Omental fat pad (tissue), 4 donors: ENCODE data around the gene ARHGEF18. TPM values are rescaled to one million over a fixed set of nuclear protein-coding genes. Genes with fewer than 3 reads are reported as not detected.

Experiments used
- ATAC-seq: fragments of 150-250 bp; one replicate; pipeline ENCODE4 v1.9.1; 2016; ENCODE audit warnings: mild to moderate bottlenecking, moderate library complexity; ENCODE audit not compliant: low FRiP score
- DNase-seq: peaks from one replicate; pipeline ENCODE4 v3.0.0-alpha.2; 2019; ENCODE audit warnings: low spot score
- total RNA-seq, 4 donors: library from RNA; depleted of rRNA; stranded (reverse); fragments of >200 nt; gene quantifications; one replicate each; pipeline ENCODE4 v1.1.0, GENCODE V29; 2016
- TF ChIP-seq, protein P1 (sequence below), 3 donors: fragments of 450-650 bp; IDR thresholded peaks; one replicate each; pipeline ENCODE4 v1.5.1; 2016 to 2017; ENCODE audit warnings: antibody characterized with exemption in 3 of 3, mild to moderate bottlenecking in 3 of 3, moderate library complexity in 2 of 3

Gene ARHGEF18
- total RNA-seq, 4 donors from 2014 or later = 13.6 to 24.1 (median 19.4) TPM

- ATAC-seq (no peak), DNase-seq (no peak)
- TF ChIP-seq, protein P1, sequence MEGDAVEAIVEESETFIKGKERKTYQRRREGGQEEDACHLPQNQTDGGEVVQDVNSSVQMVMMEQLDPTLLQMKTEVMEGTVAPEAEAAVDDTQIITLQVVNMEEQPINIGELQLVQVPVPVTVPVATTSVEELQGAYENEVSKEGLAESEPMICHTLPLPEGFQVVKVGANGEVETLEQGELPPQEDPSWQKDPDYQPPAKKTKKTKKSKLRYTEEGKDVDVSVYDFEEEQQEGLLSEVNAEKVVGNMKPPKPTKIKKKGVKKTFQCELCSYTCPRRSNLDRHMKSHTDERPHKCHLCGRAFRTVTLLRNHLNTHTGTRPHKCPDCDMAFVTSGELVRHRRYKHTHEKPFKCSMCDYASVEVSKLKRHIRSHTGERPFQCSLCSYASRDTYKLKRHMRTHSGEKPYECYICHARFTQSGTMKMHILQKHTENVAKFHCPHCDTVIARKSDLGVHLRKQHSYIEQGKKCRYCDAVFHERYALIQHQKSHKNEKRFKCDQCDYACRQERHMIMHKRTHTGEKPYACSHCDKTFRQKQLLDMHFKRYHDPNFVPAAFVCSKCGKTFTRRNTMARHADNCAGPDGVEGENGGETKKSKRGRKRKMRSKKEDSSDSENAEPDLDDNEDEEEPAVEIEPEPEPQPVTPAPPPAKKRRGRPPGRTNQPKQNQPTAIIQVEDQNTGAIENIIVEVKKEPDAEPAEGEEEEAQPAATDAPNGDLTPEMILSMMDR (IDR thresholded peaks at IDR 0.05) = no peak
Measured at GRCh38 chr19:7349231-7349591, 474 bp downstream of the ARHGEF18 start.

GRCh38 chr19:7349961-7350711, 1.4 kb downstream of the ARHGEF18 start:
- no peak for ATAC-seq

DNA sequence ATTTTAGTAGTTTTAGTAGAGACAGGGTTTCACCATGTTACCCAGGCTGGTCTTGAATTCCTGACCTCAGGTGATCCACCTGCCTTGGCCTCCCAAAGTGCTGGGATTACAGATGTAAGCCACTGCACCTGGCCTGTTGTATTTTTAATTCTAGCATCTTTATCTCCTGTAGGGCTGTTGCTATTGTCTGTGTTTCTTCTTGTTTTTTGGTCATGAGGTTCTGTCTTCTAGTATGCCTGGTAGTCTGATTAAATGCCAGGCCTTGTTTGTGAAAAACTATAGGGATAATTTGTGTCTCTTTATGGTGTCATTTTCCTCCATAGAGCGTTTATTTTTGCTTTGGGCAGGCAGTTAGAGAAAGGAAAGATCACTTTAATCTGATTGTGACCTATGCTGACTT, 3.1 kb downstream of the ARHGEF18 start:
- TF ChIP-seq, protein P1 (IDR thresholded peaks at IDR 0.05) = no peak
- no peak for DNase-seq
- ATAC-seq = no peak

More at GRCh38 chr19:7349961-7350711, 1.4 kb downstream of the ARHGEF18 start:
- no peak for DNase-seq
- TF ChIP-seq, protein P1 (IDR thresholded peaks at IDR 0.05) = no peak

DNA sequence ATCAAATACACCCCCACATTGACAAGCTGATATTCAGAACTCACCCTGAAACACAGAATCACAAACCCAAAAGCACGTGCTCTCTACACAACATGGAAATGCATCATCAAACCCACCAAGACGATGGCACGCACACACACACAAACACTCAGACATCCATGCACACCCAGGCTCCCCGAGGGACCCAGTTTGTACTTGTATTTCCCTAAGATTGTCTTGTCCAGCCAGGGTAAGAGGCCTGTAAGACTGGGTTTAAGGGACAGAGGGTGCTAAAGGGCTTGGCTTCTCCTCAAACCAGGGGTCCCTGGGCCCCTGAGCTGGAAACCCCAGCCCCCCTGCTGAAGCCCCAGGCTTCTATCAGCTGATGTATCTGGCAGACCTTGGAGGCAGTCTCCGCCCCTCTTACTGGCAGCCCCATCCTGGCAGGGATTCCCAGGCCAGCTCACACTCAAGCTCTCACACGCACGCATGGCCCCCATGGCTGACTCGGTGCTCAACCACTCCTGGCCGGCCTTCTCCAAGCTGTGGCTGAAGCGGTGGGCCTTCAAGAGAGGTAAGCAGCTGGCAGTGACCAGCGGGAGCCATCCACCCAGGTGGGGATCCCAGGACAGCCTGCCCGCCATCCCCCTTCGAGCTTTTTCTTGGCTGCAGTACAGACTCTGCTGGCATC, 6.5 kb downstream of the ARHGEF18 start:
- ATAC-seq (no peak), DNase-seq (no peak)
- TF ChIP-seq, protein P1 (IDR thresholded peaks at IDR 0.05) = no peak

GRCh38 chr19:7355871-7356270, 7.1 kb downstream of the ARHGEF18 start:
- no peak for ATAC-seq
- no peak for DNase-seq
- TF ChIP-seq, protein P1 (IDR thresholded peaks at IDR 0.05) = no peak

GRCh38 chr19:7356899-7357627, 8.3 kb downstream of the ARHGEF18 start:
- TF ChIP-seq, protein P1 (IDR thresholded peaks at IDR 0.05) = no peak
- no peak for ATAC-seq
- DNase-seq = no peak
